Measurements from ENCODE around the gene TMEM187.

DNA sequence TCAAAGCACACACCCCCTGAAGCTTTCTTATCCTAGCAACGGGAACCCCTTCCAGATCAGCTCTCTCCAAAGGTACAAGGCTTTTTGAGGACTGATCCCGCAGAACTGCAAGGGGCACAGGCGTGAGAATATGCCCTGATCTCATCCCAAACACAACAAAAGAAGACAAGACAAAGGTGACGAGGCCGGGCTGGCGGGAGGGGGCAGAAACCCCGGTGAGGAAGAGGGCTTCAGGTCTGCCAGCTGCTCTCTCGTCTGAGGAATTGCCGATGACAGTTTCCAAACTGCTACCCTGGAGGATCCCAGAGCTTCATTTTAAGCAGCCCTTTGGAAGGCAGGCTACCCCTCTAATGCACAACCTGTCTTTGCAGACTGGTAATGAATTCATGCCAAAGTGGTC is 4.3 kb upstream of the TMEM187 start:
- TF ChIP-seq EZH2 (IDR thresholded peaks at IDR 0.05; ENCODE audit: borderline replicate concordance, low read depth, low read length, severe bottlenecking) = no peak
- TF ChIP-seq, protein P1, sequence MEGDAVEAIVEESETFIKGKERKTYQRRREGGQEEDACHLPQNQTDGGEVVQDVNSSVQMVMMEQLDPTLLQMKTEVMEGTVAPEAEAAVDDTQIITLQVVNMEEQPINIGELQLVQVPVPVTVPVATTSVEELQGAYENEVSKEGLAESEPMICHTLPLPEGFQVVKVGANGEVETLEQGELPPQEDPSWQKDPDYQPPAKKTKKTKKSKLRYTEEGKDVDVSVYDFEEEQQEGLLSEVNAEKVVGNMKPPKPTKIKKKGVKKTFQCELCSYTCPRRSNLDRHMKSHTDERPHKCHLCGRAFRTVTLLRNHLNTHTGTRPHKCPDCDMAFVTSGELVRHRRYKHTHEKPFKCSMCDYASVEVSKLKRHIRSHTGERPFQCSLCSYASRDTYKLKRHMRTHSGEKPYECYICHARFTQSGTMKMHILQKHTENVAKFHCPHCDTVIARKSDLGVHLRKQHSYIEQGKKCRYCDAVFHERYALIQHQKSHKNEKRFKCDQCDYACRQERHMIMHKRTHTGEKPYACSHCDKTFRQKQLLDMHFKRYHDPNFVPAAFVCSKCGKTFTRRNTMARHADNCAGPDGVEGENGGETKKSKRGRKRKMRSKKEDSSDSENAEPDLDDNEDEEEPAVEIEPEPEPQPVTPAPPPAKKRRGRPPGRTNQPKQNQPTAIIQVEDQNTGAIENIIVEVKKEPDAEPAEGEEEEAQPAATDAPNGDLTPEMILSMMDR (IDR thresholded peaks at IDR 0.05; ENCODE audit: borderline replicate concordance, extremely low read depth, low read length, poor library complexity, severe bottlenecking) = no peak

Data from DND-41 (cell line).